Activated CD8-positive, alpha-beta T cell treated with anti-CD3 and anti-CD28 coated beads for 36 hours (primary cell): ENCODE results near the gene SIGLEC15. TPM values are rescaled to one million over a fixed set of nuclear protein-coding genes. Genes with fewer than 3 reads are reported as not detected.

Experiments
- ATAC-seq: fragments of 200-7000 bp; cut with Tn5 transposase; one replicate; pipeline ENCODE4 v1.10.0; 2021; ENCODE audit warnings: mild to moderate bottlenecking, moderate library complexity
- CTCF ChIA-PET: fragments of 350-600 bp; sonication (Branson Sonifier 250); formaldehyde crosslinking; loops from one replicate; lab custom pipeline; 2021; ENCODE audit warnings: antibody characterized with exemption; lab: Charles Lee
- POLR2A ChIA-PET: fragments of 350-600 bp; sonication (Branson Sonifier 250); formaldehyde crosslinking; loops from one replicate; lab custom pipeline; 2021; ENCODE audit warnings: antibody characterized with exemption; lab: Charles Lee
- DNase-seq: peaks from one replicate; pipeline ENCODE4 v3.0.0-alpha.2; 2020
- H3K27ac Mint-ChIP-seq: one replicate; pipeline ENCODE4 v1.8.0; 2021; ENCODE audit warnings: mild to moderate bottlenecking, mixed read lengths
- H3K27me3 Mint-ChIP-seq: one replicate; pipeline ENCODE4 v1.8.0; 2021; ENCODE audit warnings: mixed read lengths
- H3K36me3 Mint-ChIP-seq: one replicate; pipeline ENCODE4 v1.8.0; 2021; ENCODE audit warnings: low read depth, mixed read lengths
- H3K4me1 Mint-ChIP-seq: one replicate; pipeline ENCODE4 v1.8.0; 2021; ENCODE audit warnings: low read depth, mixed read lengths
- H3K4me3 Mint-ChIP-seq: one replicate; pipeline ENCODE4 v1.8.0; 2021; ENCODE audit warnings: mild to moderate bottlenecking, moderate library complexity, mixed read lengths
- H3K9me3 Mint-ChIP-seq: one replicate; pipeline ENCODE4 v1.8.0; 2021; ENCODE audit warnings: mixed read lengths
- intact Hi-C: fragments of 100-400 bp; cut with micrococcal nuclease; formaldehyde crosslinking; loops from one replicate; pipeline ENCODE4 v1.10.0; 2022
- total RNA-seq, 2 experiments: library from RNA; stranded (reverse); gene quantifications; one replicate each; pipeline ENCODE4 v1.2.3, GENCODE V29; 2021
- TF ChIP-seq, protein P1 (sequence below): fragments of 200-600 bp; IDR thresholded peaks from one replicate; pipeline ENCODE4 v1.8.0; 2022; ENCODE audit warnings: antibody characterized with exemption, mild to moderate bottlenecking

The SIGLEC15 gene
- total RNA-seq, 2 experiments from 2014 or later, result not detected

DNA sequence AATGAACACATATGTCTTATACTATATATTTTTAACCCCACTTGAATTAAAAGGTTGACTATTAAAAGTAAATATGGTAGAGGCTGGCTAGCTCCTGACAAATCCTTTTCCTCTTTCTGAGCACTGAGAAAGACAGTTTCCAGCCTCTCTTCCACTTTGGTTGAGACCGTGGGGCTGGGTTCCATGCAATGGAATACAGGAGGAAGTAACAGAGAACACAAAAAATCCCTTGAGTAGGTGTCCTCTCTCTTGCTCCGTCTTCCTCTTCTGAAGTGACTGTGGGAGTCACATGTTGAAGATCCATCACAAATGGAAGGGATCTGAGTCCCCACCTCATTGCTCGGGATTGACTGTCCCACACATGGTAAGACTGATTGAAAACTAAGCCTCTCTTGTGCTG, 36.6 kb upstream of the SIGLEC15 start:
- CTCF ChIA-PET, result interaction anchor here (1.7 kb wide), 1 partner anchor 10 kb away, joined by 4 read pairs; no protein-coding TSS in a partner anchor
- H3K27ac Mint-ChIP-seq, result no peak overlapping the region
- no peaks in the 10 kb centered on the region for H3K27me3 Mint-ChIP-seq

DNA sequence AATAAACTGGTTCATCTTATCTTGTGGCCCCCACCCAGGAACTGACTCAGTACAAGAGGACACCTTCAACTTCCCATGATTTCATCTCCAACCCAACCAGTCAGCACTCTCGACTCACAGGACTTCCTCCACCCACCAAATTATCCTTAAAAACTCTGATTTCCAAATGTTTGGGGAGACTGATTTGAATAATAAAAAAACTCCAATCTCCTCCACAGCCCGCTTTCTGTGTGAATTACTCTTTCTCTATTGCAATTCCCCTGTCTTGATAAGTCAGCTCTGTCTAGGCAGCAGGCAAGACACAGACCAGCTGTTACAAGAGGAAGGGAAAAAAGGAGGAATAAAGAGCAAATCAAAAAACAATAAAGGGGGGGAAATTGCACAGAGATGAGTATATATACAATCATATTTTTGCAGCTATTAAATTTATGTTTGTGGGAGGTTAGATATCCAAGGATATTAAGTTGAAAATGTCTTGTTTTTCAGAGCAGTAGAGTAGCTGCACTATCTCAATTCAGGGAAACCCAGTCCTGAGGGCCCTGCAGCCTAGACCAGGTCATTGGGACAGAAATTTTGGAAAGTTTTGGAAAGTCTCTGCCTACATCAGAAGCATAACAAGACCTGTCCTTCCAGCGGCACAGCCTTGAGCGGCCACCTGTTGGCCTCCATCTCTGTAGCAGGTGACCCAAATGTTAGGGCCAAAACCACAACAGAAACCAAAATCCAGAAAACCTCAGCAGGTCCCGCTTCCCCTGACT, 32.8 kb upstream of the SIGLEC15 start:
- intact Hi-C loops, result no loop called here
- CTCF ChIA-PET, result interaction anchor here (0.9 kb wide), 1 partner anchor 15 kb away, joined by 3 read pairs; no protein-coding TSS in a partner anchor
- no peak for ATAC-seq
- Mint-ChIP-seq H3K27ac (no peak overlapping the region), H3K27me3 (no peaks in the 10 kb centered on the region), H3K36me3 (no peaks in the 10 kb centered on the region), H3K4me3 (no peak overlapping the region), H3K4me1 (no peaks in the 10 kb centered on the region), H3K9me3 (peaks cover 2% of the 10 kb centered on the region)
- TF ChIP-seq, protein P1, sequence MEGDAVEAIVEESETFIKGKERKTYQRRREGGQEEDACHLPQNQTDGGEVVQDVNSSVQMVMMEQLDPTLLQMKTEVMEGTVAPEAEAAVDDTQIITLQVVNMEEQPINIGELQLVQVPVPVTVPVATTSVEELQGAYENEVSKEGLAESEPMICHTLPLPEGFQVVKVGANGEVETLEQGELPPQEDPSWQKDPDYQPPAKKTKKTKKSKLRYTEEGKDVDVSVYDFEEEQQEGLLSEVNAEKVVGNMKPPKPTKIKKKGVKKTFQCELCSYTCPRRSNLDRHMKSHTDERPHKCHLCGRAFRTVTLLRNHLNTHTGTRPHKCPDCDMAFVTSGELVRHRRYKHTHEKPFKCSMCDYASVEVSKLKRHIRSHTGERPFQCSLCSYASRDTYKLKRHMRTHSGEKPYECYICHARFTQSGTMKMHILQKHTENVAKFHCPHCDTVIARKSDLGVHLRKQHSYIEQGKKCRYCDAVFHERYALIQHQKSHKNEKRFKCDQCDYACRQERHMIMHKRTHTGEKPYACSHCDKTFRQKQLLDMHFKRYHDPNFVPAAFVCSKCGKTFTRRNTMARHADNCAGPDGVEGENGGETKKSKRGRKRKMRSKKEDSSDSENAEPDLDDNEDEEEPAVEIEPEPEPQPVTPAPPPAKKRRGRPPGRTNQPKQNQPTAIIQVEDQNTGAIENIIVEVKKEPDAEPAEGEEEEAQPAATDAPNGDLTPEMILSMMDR, result no peak
- POLR2A ChIA-PET, result no interaction called here
- no peak for DNase-seq

More for the DNA sequence above, 36.6 kb upstream of the SIGLEC15 start:
- ATAC-seq (no peak), DNase-seq (no peak)
- Mint-ChIP-seq H3K4me3 (no peak overlapping the region), H3K4me1 (peaks cover 3% of the 10 kb centered on the region), H3K9me3 (no peaks in the 10 kb centered on the region), H3K36me3 (no peaks in the 10 kb centered on the region)
- intact Hi-C loops, result no loop called here
- TF ChIP-seq, protein P1, result no peak
- POLR2A ChIA-PET, result no interaction called here

DNA sequence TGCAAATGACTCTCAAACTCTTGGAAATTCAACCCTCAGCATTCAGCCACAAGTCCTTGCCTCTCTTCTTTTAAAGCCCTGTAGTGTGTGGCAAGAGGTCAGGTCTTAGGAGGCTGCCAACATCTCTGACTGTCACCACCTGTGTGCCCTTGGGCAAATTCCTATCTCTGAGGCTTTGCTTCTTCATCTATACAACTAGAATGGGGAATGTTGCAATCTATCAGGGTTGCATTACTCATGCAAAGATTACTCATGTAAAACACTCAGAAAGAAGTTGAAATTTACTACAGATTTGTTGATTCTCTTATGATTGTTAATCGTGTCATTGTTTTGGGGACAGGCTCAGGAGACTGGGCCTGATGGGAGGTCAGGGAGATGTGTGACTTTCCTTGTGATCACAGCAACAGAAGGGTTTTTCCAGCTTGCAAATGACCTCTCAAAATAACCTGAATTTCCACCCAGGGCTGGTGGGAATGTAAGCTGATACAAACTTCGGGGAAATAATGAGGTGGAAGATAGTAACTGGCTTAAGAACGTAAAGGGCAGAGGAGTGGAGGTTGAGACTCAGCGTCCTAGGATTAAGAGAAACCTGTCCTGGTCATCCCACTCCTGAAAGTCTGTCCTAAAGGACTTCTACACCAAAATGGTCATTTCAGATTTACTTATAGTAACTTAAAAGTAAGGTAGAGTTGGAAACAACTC, 32.1 kb upstream of the SIGLEC15 start:
- no peak overlapping the region for H3K27ac Mint-ChIP-seq
- H3K4me1 Mint-ChIP-seq, result no peaks in the 10 kb centered on the region
- TF ChIP-seq, protein P1, result no peak
- intact Hi-C loops, result no loop called here
- CTCF ChIA-PET, result no interaction called here
- H3K36me3 Mint-ChIP-seq, result no peaks in the 10 kb centered on the region
- H3K27me3 Mint-ChIP-seq, result no peaks in the 10 kb centered on the region
- DNase-seq (no peak), ATAC-seq (no peak)
- H3K9me3 Mint-ChIP-seq, result peaks cover 2% of the 10 kb centered on the region
- no peak overlapping the region for H3K4me3 Mint-ChIP-seq
- POLR2A ChIA-PET, result no interaction called here

DNA sequence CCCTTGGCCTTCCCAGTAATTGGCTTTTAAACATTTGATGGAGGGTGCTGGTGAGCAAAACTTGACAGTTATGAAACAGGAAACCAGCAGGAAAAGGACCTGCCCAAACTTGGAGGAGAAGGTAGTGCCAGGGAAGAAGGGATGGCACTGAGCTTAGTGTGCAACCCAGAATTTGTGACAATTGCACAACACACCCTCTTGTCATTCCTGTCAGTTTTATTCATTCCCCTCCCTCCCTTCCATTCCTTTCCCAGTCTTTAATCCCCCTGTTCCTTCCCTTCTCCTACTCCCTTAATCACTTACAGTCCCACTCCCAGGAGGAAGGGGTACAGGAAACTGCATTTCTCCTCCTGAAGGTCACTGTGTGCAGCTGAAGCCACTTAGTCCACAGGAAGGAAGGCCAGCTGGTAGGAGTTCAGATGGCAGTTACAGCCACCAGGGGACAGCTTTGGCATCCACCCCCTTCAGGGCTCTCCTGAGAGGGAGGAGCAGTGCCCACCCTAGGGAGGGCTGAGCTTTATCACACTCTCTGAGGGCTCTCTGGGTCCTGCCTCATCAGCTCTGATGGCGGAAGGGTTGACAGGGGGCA, 24.0 kb upstream of the SIGLEC15 start:
- TF ChIP-seq, protein P1, result no peak
- H3K4me3 Mint-ChIP-seq, result no peak overlapping the region
- DNase-seq (no peak), ATAC-seq (no peak)
- H3K27ac Mint-ChIP-seq, result no peak overlapping the region
- ChIA-PET POLR2A (interaction anchor here (0.9 kb wide), 1 partner anchor 123 kb away, joined by 5 read pairs; no protein-coding TSS in a partner anchor), CTCF (interaction anchor here (1.2 to 2.2 kb wide), 3 partner anchors 15 to 136 kb away, joined by 3 to 5 read pairs (median 4); no protein-coding TSS in a partner anchor)
- H3K36me3 Mint-ChIP-seq, result peaks cover 7% of the 10 kb centered on the region
- H3K9me3 Mint-ChIP-seq, result peaks cover 10% of the 10 kb centered on the region
- intact Hi-C loops, result no loop called here
- H3K4me1 Mint-ChIP-seq, result peaks cover 9% of the 10 kb centered on the region
- peaks cover 2% of the 10 kb centered on the region for H3K27me3 Mint-ChIP-seq
